ENCODE data around the gene SNX1.

DNA sequence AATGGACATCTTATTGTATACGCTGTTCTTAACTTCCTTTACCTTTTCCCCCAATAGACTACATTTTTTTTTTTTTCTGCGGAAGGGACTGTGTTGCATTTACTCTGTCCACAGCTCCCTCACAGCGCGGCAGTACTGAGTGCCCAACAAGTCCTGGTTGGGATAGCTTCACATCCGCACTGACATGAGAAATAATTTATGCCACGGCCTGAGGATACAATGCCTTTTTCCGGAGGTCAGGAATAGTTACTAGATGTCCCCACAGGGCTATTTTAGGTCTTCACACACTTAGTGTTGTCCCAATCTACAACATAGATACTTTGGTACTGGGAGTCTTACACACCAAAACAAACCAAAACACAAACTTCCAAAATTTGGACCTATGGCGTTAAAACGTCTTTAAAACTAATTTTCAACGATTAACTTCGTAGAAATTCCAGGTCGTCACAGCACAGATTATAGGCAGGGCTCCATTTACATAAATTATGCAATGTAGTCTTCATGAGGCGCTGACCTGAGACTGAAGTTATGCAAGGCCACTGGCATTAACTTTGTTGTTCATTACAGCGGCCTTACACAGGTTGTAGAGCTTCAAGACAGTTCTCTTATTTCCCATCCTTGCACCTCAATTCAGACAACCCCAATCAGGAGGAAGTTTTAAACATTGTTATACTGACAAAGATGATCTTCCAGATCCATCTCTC is 68.0 kb downstream of the SNX1 start:
- TF ChIP-seq, protein P1, sequence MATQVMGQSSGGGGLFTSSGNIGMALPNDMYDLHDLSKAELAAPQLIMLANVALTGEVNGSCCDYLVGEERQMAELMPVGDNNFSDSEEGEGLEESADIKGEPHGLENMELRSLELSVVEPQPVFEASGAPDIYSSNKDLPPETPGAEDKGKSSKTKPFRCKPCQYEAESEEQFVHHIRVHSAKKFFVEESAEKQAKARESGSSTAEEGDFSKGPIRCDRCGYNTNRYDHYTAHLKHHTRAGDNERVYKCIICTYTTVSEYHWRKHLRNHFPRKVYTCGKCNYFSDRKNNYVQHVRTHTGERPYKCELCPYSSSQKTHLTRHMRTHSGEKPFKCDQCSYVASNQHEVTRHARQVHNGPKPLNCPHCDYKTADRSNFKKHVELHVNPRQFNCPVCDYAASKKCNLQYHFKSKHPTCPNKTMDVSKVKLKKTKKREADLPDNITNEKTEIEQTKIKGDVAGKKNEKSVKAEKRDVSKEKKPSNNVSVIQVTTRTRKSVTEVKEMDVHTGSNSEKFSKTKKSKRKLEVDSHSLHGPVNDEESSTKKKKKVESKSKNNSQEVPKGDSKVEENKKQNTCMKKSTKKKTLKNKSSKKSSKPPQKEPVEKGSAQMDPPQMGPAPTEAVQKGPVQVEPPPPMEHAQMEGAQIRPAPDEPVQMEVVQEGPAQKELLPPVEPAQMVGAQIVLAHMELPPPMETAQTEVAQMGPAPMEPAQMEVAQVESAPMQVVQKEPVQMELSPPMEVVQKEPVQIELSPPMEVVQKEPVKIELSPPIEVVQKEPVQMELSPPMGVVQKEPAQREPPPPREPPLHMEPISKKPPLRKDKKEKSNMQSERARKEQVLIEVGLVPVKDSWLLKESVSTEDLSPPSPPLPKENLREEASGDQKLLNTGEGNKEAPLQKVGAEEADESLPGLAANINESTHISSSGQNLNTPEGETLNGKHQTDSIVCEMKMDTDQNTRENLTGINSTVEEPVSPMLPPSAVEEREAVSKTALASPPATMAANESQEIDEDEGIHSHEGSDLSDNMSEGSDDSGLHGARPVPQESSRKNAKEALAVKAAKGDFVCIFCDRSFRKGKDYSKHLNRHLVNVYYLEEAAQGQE (IDR thresholded peaks at IDR 0.05; ENCODE audit: borderline replicate concordance): no peak
- TF ChIP-seq, protein P2, sequence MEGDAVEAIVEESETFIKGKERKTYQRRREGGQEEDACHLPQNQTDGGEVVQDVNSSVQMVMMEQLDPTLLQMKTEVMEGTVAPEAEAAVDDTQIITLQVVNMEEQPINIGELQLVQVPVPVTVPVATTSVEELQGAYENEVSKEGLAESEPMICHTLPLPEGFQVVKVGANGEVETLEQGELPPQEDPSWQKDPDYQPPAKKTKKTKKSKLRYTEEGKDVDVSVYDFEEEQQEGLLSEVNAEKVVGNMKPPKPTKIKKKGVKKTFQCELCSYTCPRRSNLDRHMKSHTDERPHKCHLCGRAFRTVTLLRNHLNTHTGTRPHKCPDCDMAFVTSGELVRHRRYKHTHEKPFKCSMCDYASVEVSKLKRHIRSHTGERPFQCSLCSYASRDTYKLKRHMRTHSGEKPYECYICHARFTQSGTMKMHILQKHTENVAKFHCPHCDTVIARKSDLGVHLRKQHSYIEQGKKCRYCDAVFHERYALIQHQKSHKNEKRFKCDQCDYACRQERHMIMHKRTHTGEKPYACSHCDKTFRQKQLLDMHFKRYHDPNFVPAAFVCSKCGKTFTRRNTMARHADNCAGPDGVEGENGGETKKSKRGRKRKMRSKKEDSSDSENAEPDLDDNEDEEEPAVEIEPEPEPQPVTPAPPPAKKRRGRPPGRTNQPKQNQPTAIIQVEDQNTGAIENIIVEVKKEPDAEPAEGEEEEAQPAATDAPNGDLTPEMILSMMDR (IDR thresholded peaks at IDR 0.05; ENCODE audit: poor library complexity, severe bottlenecking): no peak
- no peak for TF ChIP-seq EP300 (conservative IDR thresholded peaks at IDR 0.05; ENCODE audit: poor library complexity, severe bottlenecking)
- TF ChIP-seq POLR2AphosphoS5 (IDR thresholded peaks at IDR 0.05): no peak
- TF ChIP-seq EZH2 (IDR thresholded peaks at IDR 0.05; ENCODE audit: borderline replicate concordance, insufficient read depth, low read length, poor library complexity, severe bottlenecking): no peak
- TF ChIP-seq RAD21 (conservative IDR thresholded peaks at IDR 0.05): no peak
- TF ChIP-seq SMC3 (conservative IDR thresholded peaks at IDR 0.05; ENCODE audit: poor library complexity): no peak
- no peak for TF ChIP-seq TAF1 (IDR thresholded peaks at IDR 0.05; ENCODE audit: low read depth)
- no peak for TF ChIP-seq MXI1 (conservative IDR thresholded peaks at IDR 0.05; ENCODE audit: poor library complexity, severe bottlenecking)
